ENCODE results near the gene MCOLN2. TPM values are rescaled to one million over a fixed set of nuclear protein-coding genes. Genes with fewer than 3 reads are reported as not detected.

MCOLN2 gene
- total and polyA plus RNA-seq, 4 experiments from 2014 or later = 6.4 to 20.3 (median 14.3) TPM

- H3K4me3 Mint-ChIP-seq = no peak overlapping the region
- no peaks in the 10 kb centered on the region for H3K9me3 ChIP-seq (ENCODE audit: control insufficient read depth in 1 of 2, low read length in 2 of 2)
- ChIA-PET CTCF (ENCODE audit: partially characterized antibody) (interaction anchor here (1.1 kb wide), 1 partner anchor 12 kb away, joined by 4 read pairs; no protein-coding TSS in a partner anchor), POLR2A (ENCODE audit: partially characterized antibody) (no interaction called here)
- H3K4me1 Mint-ChIP-seq = no peaks in the 10 kb centered on the region
- H3K27ac ChIP-seq (ENCODE audit: low read depth, low read length) = no peak overlapping the region
- DNase-seq = no peak
- peaks cover 0 to 2% of the 10 kb centered on the region in 2 donors for H3K27me3 Mint-ChIP-seq
- H3K27me3 ChIP-seq (ENCODE audit: insufficient read depth, low read length) = no peaks in the 10 kb centered on the region
- no peaks in the 10 kb centered on the region for H3K36me3 ChIP-seq (ENCODE audit: insufficient read depth, low read length)
- no peak overlapping the region for H3K27ac Mint-ChIP-seq
- no peak overlapping the region for H3K4me3 ChIP-seq (ENCODE audit: low read length in 2 of 2)
- peaks cover 2 to 3% of the 10 kb centered on the region in 2 donors for H3K36me3 Mint-ChIP-seq
- intact Hi-C loops (cut with micrococcal nuclease) = no loop called here
- no peaks in the 10 kb centered on the region for H3K9me3 Mint-ChIP-seq
- H3K4me1 ChIP-seq (ENCODE audit: insufficient read depth, low read length) = no peaks in the 10 kb centered on the region
Measured at GRCh38 chr1:84923317-84923716, 73.6 kb downstream of the MCOLN2 start.

GRCh38 chr1:84920159-84920558, 76.8 kb downstream of the MCOLN2 start:
- Histone ChIP-seq H3K27me3 (ENCODE audit: insufficient read depth, low read length) (no peaks in the 10 kb centered on the region), H3K4me3 (ENCODE audit: low read length in 2 of 2) (no peak overlapping the region), H3K4me1 (ENCODE audit: insufficient read depth, low read length) (no peaks in the 10 kb centered on the region), H3K27ac (ENCODE audit: low read depth, low read length) (no peak overlapping the region), H3K9me3 (ENCODE audit: control insufficient read depth in 1 of 2, low read length in 2 of 2) (no peaks in the 10 kb centered on the region), H3K36me3 (ENCODE audit: insufficient read depth, low read length) (no peaks in the 10 kb centered on the region)
- POLR2A ChIA-PET (ENCODE audit: partially characterized antibody) = no interaction called here
- Mint-ChIP-seq H3K36me3 (no peaks in the 10 kb centered on the region), H3K4me1 (no peaks in the 10 kb centered on the region), H3K9me3 (no peaks in the 10 kb centered on the region), H3K27ac (no peak overlapping the region), H3K4me3 (no peak overlapping the region), H3K27me3 (peaks cover 0 to 3% of the 10 kb centered on the region in 2 donors)
- CTCF ChIA-PET (ENCODE audit: partially characterized antibody) = no interaction called here
- DNase-seq = no peak
- intact Hi-C loops (cut with micrococcal nuclease) = no loop called here

GRCh38 chr1:84919461-84919970, 77.4 kb downstream of the MCOLN2 start:
- intact Hi-C loops (cut with micrococcal nuclease) = no loop called here
- no peaks in the 10 kb centered on the region for H3K9me3 Mint-ChIP-seq
- ChIA-PET POLR2A (ENCODE audit: partially characterized antibody) (no interaction called here), CTCF (ENCODE audit: partially characterized antibody) (interaction anchor here (0.6 kb wide), 1 partner anchor 59 kb away, joined by 3 read pairs; no protein-coding TSS in a partner anchor)
- no peak overlapping the region for H3K4me3 ChIP-seq (ENCODE audit: low read length in 2 of 2)
- no peak overlapping the region for H3K27ac Mint-ChIP-seq
- H3K27me3 ChIP-seq (ENCODE audit: insufficient read depth, low read length) = no peaks in the 10 kb centered on the region
- H3K27me3 Mint-ChIP-seq = peaks cover 0 to 3% of the 10 kb centered on the region in 2 donors
- H3K36me3 Mint-ChIP-seq = no peaks in the 10 kb centered on the region
- no peaks in the 10 kb centered on the region for H3K4me1 ChIP-seq (ENCODE audit: insufficient read depth, low read length)
- no peaks in the 10 kb centered on the region for H3K36me3 ChIP-seq (ENCODE audit: insufficient read depth, low read length)
- H3K4me1 Mint-ChIP-seq = no peaks in the 10 kb centered on the region
- no peaks in the 10 kb centered on the region for H3K9me3 ChIP-seq (ENCODE audit: control insufficient read depth in 1 of 2, low read length in 2 of 2)
- H3K4me3 Mint-ChIP-seq = no peak overlapping the region
- DNase-seq = no peak
- no peak overlapping the region for H3K27ac ChIP-seq (ENCODE audit: low read depth, low read length)

DNA sequence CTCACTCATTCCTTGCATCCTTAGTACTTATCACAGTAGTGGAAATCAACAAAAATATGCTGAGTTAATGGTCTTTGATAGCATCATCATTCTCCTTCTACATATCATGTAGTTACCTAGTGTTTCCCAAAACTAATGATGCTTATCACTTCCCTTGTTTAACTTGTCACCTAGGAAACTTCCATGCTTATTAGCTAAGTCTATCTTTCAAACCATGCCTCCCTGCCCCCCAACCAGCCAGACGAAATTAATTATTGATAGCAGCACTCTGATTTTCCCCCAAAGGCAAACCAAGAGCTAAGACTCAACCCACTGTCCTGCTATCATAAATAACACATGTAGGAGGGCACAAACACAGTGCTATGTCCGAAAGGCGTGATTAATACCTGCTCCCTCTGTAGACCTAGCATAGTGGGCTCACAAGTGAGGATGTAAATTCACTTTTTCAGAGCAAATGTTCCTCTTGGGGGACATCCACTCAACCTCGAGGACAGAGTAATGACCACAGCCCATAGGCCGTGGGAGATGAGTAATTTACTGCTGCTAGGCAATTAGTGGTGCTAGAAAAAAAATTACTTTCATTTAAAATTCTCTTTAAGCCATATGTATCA, 78.1 kb downstream of the MCOLN2 start:
- no peaks in the 10 kb centered on the region for H3K4me1 ChIP-seq (ENCODE audit: insufficient read depth, low read length)
- H3K36me3 ChIP-seq (ENCODE audit: insufficient read depth, low read length) = no peaks in the 10 kb centered on the region
- Mint-ChIP-seq H3K36me3 (no peaks in the 10 kb centered on the region), H3K4me1 (no peaks in the 10 kb centered on the region), H3K27ac (no peak overlapping the region), H3K9me3 (no peaks in the 10 kb centered on the region), H3K27me3 (peaks cover 0 to 3% of the 10 kb centered on the region in 2 donors), H3K4me3 (no peak overlapping the region)
- ChIA-PET POLR2A (ENCODE audit: partially characterized antibody) (no interaction called here), CTCF (ENCODE audit: partially characterized antibody) (interaction anchor here (0.6 kb wide), 1 partner anchor 58 kb away, joined by 3 read pairs; no protein-coding TSS in a partner anchor)
- H3K27ac ChIP-seq (ENCODE audit: low read depth, low read length) = no peak overlapping the region
- intact Hi-C loops (cut with micrococcal nuclease) = no loop called here
- H3K4me3 ChIP-seq (ENCODE audit: low read length in 2 of 2) = no peak overlapping the region
- DNase-seq = no peak
- no peaks in the 10 kb centered on the region for H3K9me3 ChIP-seq (ENCODE audit: control insufficient read depth in 1 of 2, low read length in 2 of 2)
- H3K27me3 ChIP-seq (ENCODE audit: insufficient read depth, low read length) = no peaks in the 10 kb centered on the region

DNA sequence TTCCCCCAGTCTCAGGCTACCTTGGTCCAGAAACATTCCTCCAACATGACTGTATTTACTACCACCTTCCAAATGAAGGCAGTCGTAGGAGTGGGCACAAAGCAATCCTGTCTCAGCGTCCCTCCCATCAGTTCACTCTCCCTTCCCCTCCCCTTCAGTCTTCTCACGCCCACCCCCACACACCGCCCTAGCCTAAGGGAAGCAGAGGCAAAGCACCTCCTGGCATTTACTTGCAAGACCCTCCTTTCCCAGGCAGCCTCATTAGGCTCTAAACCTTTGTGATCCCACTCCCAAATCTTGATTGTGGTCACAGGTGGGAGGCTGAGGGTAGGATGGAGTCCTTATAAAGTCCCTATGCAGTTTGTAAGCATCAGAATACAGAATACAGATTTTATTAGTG, 80.0 kb downstream of the MCOLN2 start:
- DNase-seq = no peak
- Histone ChIP-seq H3K36me3 (ENCODE audit: insufficient read depth, low read length) (no peaks in the 10 kb centered on the region), H3K4me1 (ENCODE audit: insufficient read depth, low read length) (no peaks in the 10 kb centered on the region), H3K4me3 (ENCODE audit: low read length in 2 of 2) (no peak overlapping the region), H3K9me3 (ENCODE audit: control insufficient read depth in 1 of 2, low read length in 2 of 2) (no peaks in the 10 kb centered on the region), H3K27ac (ENCODE audit: low read depth, low read length) (no peak overlapping the region), H3K27me3 (ENCODE audit: insufficient read depth, low read length) (no peaks in the 10 kb centered on the region)
- Mint-ChIP-seq H3K4me1 (no peaks in the 10 kb centered on the region), H3K36me3 (no peaks in the 10 kb centered on the region), H3K4me3 (no peak overlapping the region), H3K9me3 (peaks cover 0 to 2% (median 0%) of the 10 kb centered on the region in 8 donors), H3K27ac (no peak overlapping the region), H3K27me3 (peaks cover 0 to 3% of the 10 kb centered on the region in 2 donors)
- CTCF ChIA-PET (ENCODE audit: partially characterized antibody) = no interaction called here
- POLR2A ChIA-PET (ENCODE audit: partially characterized antibody) = no interaction called here
- intact Hi-C loops (cut with micrococcal nuclease) = no loop called here

GRCh38 chr1:84913555-84913892, 83.4 kb downstream of the MCOLN2 start:
- Histone ChIP-seq H3K4me1 (ENCODE audit: insufficient read depth, low read length) (no peaks in the 10 kb centered on the region), H3K36me3 (ENCODE audit: insufficient read depth, low read length) (no peaks in the 10 kb centered on the region), H3K27ac (ENCODE audit: low read depth, low read length) (no peak overlapping the region), H3K4me3 (ENCODE audit: low read length in 2 of 2) (no peak overlapping the region), H3K27me3 (ENCODE audit: insufficient read depth, low read length) (no peaks in the 10 kb centered on the region), H3K9me3 (ENCODE audit: control insufficient read depth in 1 of 2, low read length in 2 of 2) (no peaks in the 10 kb centered on the region)
- CTCF ChIA-PET (ENCODE audit: partially characterized antibody) = no interaction called here
- POLR2A ChIA-PET (ENCODE audit: partially characterized antibody) = no interaction called here
- Mint-ChIP-seq H3K4me1 (no peaks in the 10 kb centered on the region), H3K27me3 (peaks cover 0 to 4% of the 10 kb centered on the region in 2 donors), H3K27ac (no peak overlapping the region), H3K9me3 (peaks cover 0 to 2% (median 0%) of the 10 kb centered on the region in 8 donors), H3K36me3 (no peaks in the 10 kb centered on the region), H3K4me3 (no peak overlapping the region)
- intact Hi-C loops (cut with micrococcal nuclease) = no loop called here
- no peak for DNase-seq

- no peak overlapping the region for H3K4me3 Mint-ChIP-seq
- DNase-seq = no peak
Measured at GRCh38 chr1:84912726-84913554, 84.0 kb downstream of the MCOLN2 start.

More at GRCh38 chr1:84912726-84913554, 84.0 kb downstream of the MCOLN2 start:
- Histone ChIP-seq H3K36me3 (ENCODE audit: insufficient read depth, low read length) (no peaks in the 10 kb centered on the region), H3K27ac (ENCODE audit: low read depth, low read length) (no peak overlapping the region), H3K4me1 (ENCODE audit: insufficient read depth, low read length) (no peaks in the 10 kb centered on the region), H3K4me3 (ENCODE audit: low read length in 2 of 2) (no peak overlapping the region), H3K9me3 (ENCODE audit: control insufficient read depth in 1 of 2, low read length in 2 of 2) (no peaks in the 10 kb centered on the region), H3K27me3 (ENCODE audit: insufficient read depth, low read length) (no peaks in the 10 kb centered on the region)
- H3K9me3 Mint-ChIP-seq = peaks cover 0 to 2% (median 0%) of the 10 kb centered on the region in 8 donors
- intact Hi-C loops (cut with micrococcal nuclease) = no loop called here
- H3K27ac Mint-ChIP-seq = no peak overlapping the region
- peaks cover 0 to 1% of the 10 kb centered on the region in 2 donors for H3K27me3 Mint-ChIP-seq
- ChIA-PET POLR2A (ENCODE audit: partially characterized antibody) (no interaction called here), CTCF (ENCODE audit: partially characterized antibody) (no interaction called here)
- H3K4me1 Mint-ChIP-seq = no peaks in the 10 kb centered on the region
- no peaks in the 10 kb centered on the region for H3K36me3 Mint-ChIP-seq

Data from CD4-positive, alpha-beta memory T cell (primary cell).